Endothelial cell of umbilical vein (primary cell): ENCODE results near the gene MAPK8. TPM values are rescaled to one million over a fixed set of nuclear protein-coding genes. Genes with fewer than 3 reads are reported as not detected.

Experiments
- BruUV-seq: library from RNA; stranded (reverse); fragments of 400-500 nt; replicated peaks from 2 replicates; lab custom pipeline; 2021; lab: Mats Ljungman, UMichigan
- CTCF ChIA-PET: fragments of 300-600, 350-600 bp; sonication (Branson Sonifier 250); formaldehyde crosslinking; loops from one replicate; lab custom pipeline; 2021; ENCODE audit warnings: antibody characterized with exemption, inconsistent platforms; lab: Charles Lee
- POLR2A ChIA-PET: fragments of 300-600, 350-600 bp; sonication (Branson Sonifier 250); formaldehyde crosslinking; loops from one replicate; lab custom pipeline; 2021; ENCODE audit warnings: antibody characterized with exemption, inconsistent platforms; lab: Charles Lee
- DNase-seq: peaks from one replicate; pipeline ENCODE4 v3.0.0-alpha.2; 2011; ENCODE audit warnings: low read depth, low spot score
- FAIRE-seq: peaks from 2 replicates; lab custom pipeline; 2011; peaks lifted over from hg19 to GRCh38; lab: Jason Lieb, UNC
- H2AFZ ChIP-seq: 2 replicates; pipeline ENCODE4 v1.6.0; 2012; ENCODE audit warnings: low read depth, low read length, control low read depth, inconsistent platforms
- H3K27ac ChIP-seq: 2 replicates; pipeline ENCODE4 v1.5.1; 2011; ENCODE audit warnings: low read depth, mild to moderate bottlenecking, control low read depth, low read length, moderate library complexity; ENCODE audit not compliant: insufficient read depth
- H3K27me3 ChIP-seq, 2 experiments: 2 replicates each; pipeline versions ENCODE4 v1.6.0 to v1.6.1; 2011; ENCODE audit warnings: low read length in 2 of 2, mixed read lengths in 1 of 2; ENCODE audit not compliant: control insufficient read depth in 2 of 2, insufficient read depth in 2 of 2
- H3K36me3 ChIP-seq, 2 experiments: 2 replicates in 1 of 2; 3 replicates in 1 of 2; pipeline ENCODE4 v1.5.1; 2011; ENCODE audit warnings: low read length in 2 of 2, mild to moderate bottlenecking in 1 of 2, moderate library complexity in 1 of 2; ENCODE audit not compliant: control insufficient read depth in 2 of 2, insufficient read depth in 2 of 2; ENCODE audit errors: extremely low read depth in 1 of 2
- H3K4me1 ChIP-seq: 3 replicates; pipeline ENCODE4 v1.5.1; 2011; ENCODE audit warnings: mild to moderate bottlenecking, low read length; ENCODE audit not compliant: control insufficient read depth, insufficient read depth; ENCODE audit errors: extremely low read depth
- H3K4me2 ChIP-seq: 2 replicates; pipeline ENCODE4 v1.6.1; 2011; ENCODE audit warnings: low read length, control low read depth, mixed read lengths; ENCODE audit not compliant: insufficient read depth
- H3K4me3 ChIP-seq, 3 experiments: fragments of 200-600 bp in 1 of 3; sonication (generic), shearing (Covaris generic) in 1 of 3; replicated peaks in 1 of 3; 2 replicates each; pipeline ENCODE4 v1.5.1; 2011 to 2016; ENCODE audit warnings: control low read depth in 3 of 3, low read length in 3 of 3, mild to moderate bottlenecking in 2 of 3, inconsistent platforms in 1 of 3, low read depth in 1 of 3, moderate library complexity in 1 of 3; ENCODE audit not compliant: insufficient read depth in 1 of 3
- H3K79me2 ChIP-seq: 2 replicates; pipeline ENCODE4 v1.6.0; 2012; ENCODE audit warnings: low read length, inconsistent platforms; ENCODE audit not compliant: control insufficient read depth, insufficient read depth
- H3K9ac ChIP-seq: replicated peaks from 2 replicates; pipeline ENCODE3; 2011; ENCODE audit warnings: low read length, control low read depth; ENCODE audit not compliant: insufficient read depth; ENCODE audit errors: extremely low read depth
- H3K9me1 ChIP-seq: replicated peaks from 3 replicates; pipeline ENCODE4 v1.6.0; 2011; ENCODE audit warnings: mild to moderate bottlenecking, low read length; ENCODE audit not compliant: control insufficient read depth, insufficient read depth; ENCODE audit errors: extremely low read depth
- H3K9me3 ChIP-seq: replicated peaks from 2 replicates; pipeline ENCODE4 v1.5.1; 2012; ENCODE audit warnings: low read length, inconsistent platforms; ENCODE audit not compliant: control insufficient read depth, insufficient read depth
- H4K20me1 ChIP-seq: replicated peaks from 2 replicates; pipeline ENCODE3; 2011; ENCODE audit warnings: mild to moderate bottlenecking, low read length; ENCODE audit not compliant: control insufficient read depth, insufficient read depth; ENCODE audit errors: extremely low read depth
- CTCF ChIP-seq, 2 donors: IDR thresholded peaks; 1 replicate in 1 of 2; 2 replicates in 1 of 2; pipeline ENCODE4 v1.5.1; 2011; ENCODE audit warnings: low read length in 2 of 2, mild to moderate bottlenecking in 2 of 2, moderate library complexity in 2 of 2, control low read depth in 1 of 2, inconsistent platforms in 1 of 2, low read depth in 1 of 2; ENCODE audit not compliant: insufficient read depth in 1 of 2; ENCODE audit errors: extremely low read depth in 1 of 2
- EZH2 ChIP-seq: IDR thresholded peaks from 2 replicates; pipeline ENCODE4 v1.6.1; 2012; ENCODE audit warnings: borderline replicate concordance, low read depth, mild to moderate bottlenecking, moderate library complexity, low read length, inconsistent platforms; ENCODE audit not compliant: severe bottlenecking
- FOS ChIP-seq: IDR thresholded peaks from 2 replicates; pipeline ENCODE4 v1.6.1; 2011; ENCODE audit warnings: mild to moderate bottlenecking, low read length, moderate library complexity, borderline replicate concordance; ENCODE audit not compliant: insufficient read depth
- GATA2 ChIP-seq: IDR thresholded peaks from 2 replicates; pipeline ENCODE4 v1.7.0; 2011; ENCODE audit warnings: low read depth, mild to moderate bottlenecking, moderate library complexity, mixed read lengths, low read length; ENCODE audit not compliant: insufficient read length, insufficient read depth
- JUN ChIP-seq: IDR thresholded peaks from 2 replicates; pipeline ENCODE4 v1.6.1; 2011; ENCODE audit warnings: borderline replicate concordance, low read depth; ENCODE audit not compliant: insufficient read length, insufficient read depth
- MAX ChIP-seq: IDR thresholded peaks from 2 replicates; pipeline ENCODE4 v1.6.1; 2011; ENCODE audit not compliant: insufficient read depth, insufficient read length
- MYC ChIP-seq: IDR thresholded peaks from one replicate; pipeline ENCODE4 v1.6.1; 2011; ENCODE audit warnings: mild to moderate bottlenecking, low read depth, low read length
- POLR2A ChIP-seq: IDR thresholded peaks from 2 replicates; pipeline ENCODE4 v1.6.1; 2012; ENCODE audit warnings: low read depth, mild to moderate bottlenecking, control low read depth, low read length
- POLR2AphosphoS5 ChIP-seq: IDR thresholded peaks from 2 replicates; pipeline ENCODE4 v1.6.1; 2012; ENCODE audit warnings: low read depth, mild to moderate bottlenecking, control low read depth, low read length, moderate library complexity; ENCODE audit not compliant: insufficient read depth
- dilution Hi-C: fragments of 300-500 bp; cut with MboI; formaldehyde crosslinking; loops from one replicate; pipeline ENCODE4 v1.15.0; 2019; ENCODE audit warnings: low sequenced_read_pairs; ENCODE audit not compliant: extremely low pct_ligation_motif_present
- intact Hi-C: fragments of 100-400 bp; cut with micrococcal nuclease; formaldehyde crosslinking; loops from one replicate; pipeline ENCODE4 v1.10.0; 2022
- polyA plus RNA-seq, 4 experiments: library from polyadenylated mRNA; depleted of rRNA in 3 of 4; stranded (reverse) in 3 of 4; unstranded in 1 of 4; fragments of >200 nt; gene quantifications; 2 replicates each; pipeline versions ENCODE4 v1.2.1 to v1.2.3, GENCODE V29; 2011 to 2012; ENCODE audit warnings: missing spikeins in 1 of 4
- total RNA-seq: library from RNA; stranded (reverse); gene quantifications from 2 replicates; pipeline ENCODE4 v1.2.3, GENCODE V29; 2021

MAPK8 gene
- total and polyA plus RNA-seq, 2 donors (not counting 3 experiments of a cell fraction or from before 2014, with no cell fraction given): 25.3 to 56.2 TPM

GRCh38 chr10:48485711-48486110 lies 179.2 kb downstream of the MAPK8 start:
- FAIRE-seq (no peak), DNase-seq (no peak)
- Histone ChIP-seq H3K36me3 (no peaks in the 10 kb centered on the region), H2AFZ (no peak overlapping the region), H3K9me1 (no peaks in the 10 kb centered on the region), H3K4me1 (no peaks in the 10 kb centered on the region), H4K20me1 (no peaks in the 10 kb centered on the region), H3K4me2 (no peak overlapping the region), H3K27ac (no peak overlapping the region), H3K9ac (no peak overlapping the region), H3K9me3 (no peaks in the 10 kb centered on the region), H3K4me3 (no peak overlapping the region), H3K79me2 (peaks cover 8% of the 10 kb centered on the region), H3K27me3 (no peaks in the 10 kb centered on the region)
- BruUV-seq: no TSS peak
- ChIA-PET CTCF (no interaction called here), POLR2A (no interaction called here)
- dilution Hi-C loops (no loop called here), intact Hi-C loops (no loop called here)
- no peak for TF ChIP-seq JUN
- no peak for TF ChIP-seq MAX
- no peak for TF ChIP-seq EZH2
- no peak for TF ChIP-seq POLR2A
- TF ChIP-seq GATA2: no peak
- no peak for TF ChIP-seq MYC
- TF ChIP-seq FOS: no peak
- TF ChIP-seq CTCF (IDR thresholded peaks at IDR 0.05; ENCODE audit: extremely low read depth in 1 of 2, insufficient read depth in 1 of 2, low read depth in 1 of 2, low read length in 2 of 2): no peak
- TF ChIP-seq POLR2AphosphoS5: no peak
